A549 (cell line): ENCODE data around the gene ATP8A2. TPM values are rescaled to one million over a fixed set of nuclear protein-coding genes. Genes with fewer than 3 reads are reported as not detected.

Source experiments
- ATAC-seq, 2 experiments: fragments of 200-7000 bp in 1 of 2; fragments of >200 bp in 1 of 2; cut with Nextera tagmentation in 1 of 2; cut with Tn5 transposase in 1 of 2; 3 replicates each; pipeline versions ENCODE4 v1.8.0 to v1.9.1; 2018 to 2020; ENCODE audit warnings: mild to moderate bottlenecking in 1 of 2, moderate library complexity in 1 of 2
- CTCF ChIA-PET: fragments of 300-600 bp; sonication (Branson Sonifier 250); formaldehyde crosslinking; extraction: SDS; loops from one replicate; lab custom pipeline; 2021; ENCODE audit warnings: antibody characterized with exemption, inconsistent platforms; lab: Yijun Ruan, JAX
- POLR2A ChIA-PET: fragments of 350-600 bp; formaldehyde crosslinking; extraction: SDS; loops from one replicate; lab custom pipeline; 2021; ENCODE audit warnings: antibody characterized with exemption, inconsistent platforms; lab: Yijun Ruan, JAX
- DNase-seq, 2 experiments: peaks; one replicate each; pipeline versions ENCODE4 v3.0.0 to v3.0.0-alpha.2; 2011 to 2016; ENCODE audit warnings: low read depth in 1 of 2, low spot score in 1 of 2
- FAIRE-seq: peaks from 2 replicates; lab custom pipeline; 2011; peaks lifted over from hg19 to GRCh38; lab: Jason Lieb, UNC
- H3K27ac ChIP-seq, 2 experiments: fragments of >200 bp; sonication (Bioruptor Twin); formaldehyde crosslinking; 3 replicates each; pipeline ENCODE4 v1.5.1; 2016 to 2017
- H3K4me1 ChIP-seq: fragments of >200 bp; sonication (Bioruptor Twin); formaldehyde crosslinking; 3 replicates; pipeline ENCODE4 v1.6.1; 2016
- H3K4me2 ChIP-seq: fragments of >200 bp; sonication (Bioruptor Twin); formaldehyde crosslinking; 3 replicates; pipeline ENCODE4 v1.6.1; 2016
- H3K4me3 ChIP-seq: fragments of >200 bp; sonication (Bioruptor Twin); formaldehyde crosslinking; 3 replicates; pipeline ENCODE4 v1.5.1; 2016
- H3K9me3 ChIP-seq: fragments of >200 bp; sonication (Bioruptor Twin); formaldehyde crosslinking; 3 replicates; pipeline ENCODE4 v1.6.1; 2016
- BHLHE40 ChIP-seq: IDR thresholded peaks from 2 replicates; pipeline ENCODE4 v1.6.1; 2012; ENCODE audit warnings: low read depth, low read length, inconsistent platforms
- CHD4 ChIP-seq: fragments of 200-600 bp; sonication (generic); IDR thresholded peaks from 2 replicates; pipeline ENCODE4 v1.6.1; 2016; ENCODE audit warnings: antibody characterized with exemption, mild to moderate bottlenecking, borderline replicate concordance
- EHMT2 ChIP-seq: fragments of 200-600 bp; sonication (generic); IDR thresholded peaks from 2 replicates; pipeline ENCODE4 v1.6.1; 2016; ENCODE audit warnings: antibody characterized with exemption, low read depth, mild to moderate bottlenecking, moderate library complexity
- EP300 ChIP-seq, 2 experiments: fragments of >200 bp; sonication (Bioruptor Twin); formaldehyde crosslinking; IDR thresholded peaks; 2 replicates in 1 of 2; 3 replicates in 1 of 2; pipeline ENCODE4 v1.6.1; 2016 to 2017
- FOXS1 ChIP-seq: fragments of 250-450 bp; sonication (Bioruptor Pico); IDR thresholded peaks from 2 replicates; pipeline ENCODE4 v1.5.0; 2020; ENCODE audit warnings: mild to moderate bottlenecking, moderate library complexity
- HEYL ChIP-seq: fragments of 250-450 bp; sonication (Bioruptor Pico); IDR thresholded peaks from 2 replicates; pipeline ENCODE4 v1.8.0; 2021; ENCODE audit warnings: mild to moderate bottlenecking, moderate library complexity
- HOXA7 ChIP-seq: fragments of 250-450 bp; sonication (Bioruptor Pico); IDR thresholded peaks from 2 replicates; pipeline ENCODE4 v1.5.0; 2020; ENCODE audit warnings: mild to moderate bottlenecking, moderate library complexity
- HOXB5 ChIP-seq: fragments of 250-450 bp; sonication (Bioruptor Pico); IDR thresholded peaks from 2 replicates; pipeline ENCODE4 v1.5.0; 2020; ENCODE audit warnings: mild to moderate bottlenecking, moderate library complexity
- JUNB ChIP-seq: fragments of >200 bp; sonication (Bioruptor Twin); formaldehyde crosslinking; IDR thresholded peaks from 2 replicates; pipeline ENCODE4 v1.6.1; 2016
- MYC ChIP-seq: IDR thresholded peaks from 2 replicates; pipeline ENCODE4 v1.6.1; 2012; ENCODE audit warnings: mild to moderate bottlenecking, inconsistent platforms, low read length, improper control_type of control experiment, borderline replicate concordance
- POLR2AphosphoS2 ChIP-seq: conservative IDR thresholded peaks from 2 replicates; pipeline ENCODE4 v1.6.1; 2012; ENCODE audit warnings: low read length, improper control_type of control experiment, inconsistent platforms
- RFX5 ChIP-seq: fragments of 450-650 bp; IDR thresholded peaks from 2 replicates; pipeline ENCODE4 v1.7.1; 2014; ENCODE audit warnings: antibody characterized with exemption, mild to moderate bottlenecking, moderate library complexity
- TP53 ChIP-seq: fragments of 250-450 bp; sonication (Bioruptor Pico); IDR thresholded peaks from 2 replicates; pipeline ENCODE4 v1.5.0; 2021; ENCODE audit warnings: mild to moderate bottlenecking, moderate library complexity
- ZC3H11A ChIP-seq: fragments of 450-650 bp; IDR thresholded peaks from 2 replicates; pipeline ENCODE4 v1.6.1; 2014; ENCODE audit warnings: antibody characterized with exemption, mild to moderate bottlenecking
- ZFP36 ChIP-seq: fragments of 450-650 bp; IDR thresholded peaks from 2 replicates; pipeline ENCODE4 v1.6.1; 2014; ENCODE audit warnings: borderline replicate concordance; ENCODE audit not compliant: partially characterized antibody
- WGBS: methylation state at CpG from one replicate; pipeline ENCODE4 v1.1.6; 2017; ENCODE audit errors: missing lambda C conversion rate; 5-methylcytosine and 5-hydroxymethylcytosine counted together
- polyA plus RNA-seq, 4 experiments: library from polyadenylated mRNA; depleted of rRNA in 3 of 4; stranded (reverse); fragments of >200 nt; fragmentation: RNase III in 1 of 4; extraction: RNeasy Plus Mini Kit Qiagen cat#74134 plus additional on column Dnase treatment in 1 of 4; gene quantifications; 2 replicates in 3 of 4; 3 replicates in 1 of 4; pipeline ENCODE4 v1.2.3, GENCODE V29; 2011 to 2017
- TF ChIP-seq, protein P1 (sequence below): fragments of 250-450 bp; sonication (Bioruptor Pico); IDR thresholded peaks from 2 replicates; pipeline ENCODE4 v1.5.0; 2021; ENCODE audit warnings: mild to moderate bottlenecking, moderate library complexity, borderline replicate concordance
- TF ChIP-seq, protein P2 (sequence below): fragments of >200 bp; sonication (Bioruptor Twin); formaldehyde crosslinking; IDR thresholded peaks from 2 replicates; pipeline ENCODE4 v1.6.1; 2016
- TF ChIP-seq, protein P3 (sequence below): IDR thresholded peaks from 2 replicates; pipeline ENCODE4 v1.6.1; 2012

ATP8A2 gene
- polyA plus RNA-seq, 2 of the 4 experiments (the other 2 are of a cell fraction) = 0.03 TPM; not detected in 1

DNA sequence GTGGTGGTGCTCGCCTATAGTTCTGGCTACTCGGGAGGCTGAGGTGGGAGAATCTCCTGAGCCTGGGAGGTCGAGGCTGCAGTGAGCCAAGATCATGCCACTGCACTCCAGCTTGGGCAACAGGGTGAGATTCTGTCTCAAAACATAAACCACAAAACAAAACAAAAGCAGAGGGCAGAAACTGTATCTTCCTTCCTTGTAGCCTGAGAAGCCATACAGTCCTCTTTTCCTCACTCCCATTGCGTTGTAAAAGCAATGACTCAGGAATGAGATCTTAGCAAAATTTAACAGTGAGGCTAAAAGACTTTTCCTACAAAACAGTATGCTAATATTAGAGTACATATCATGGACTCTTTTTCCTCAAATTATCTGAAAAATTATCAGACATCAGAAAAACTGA, 549.2 kb downstream of the ATP8A2 start:
- Histone ChIP-seq H3K4me1 (no peaks in the 10 kb centered on the region), H3K27ac (no peak overlapping the region), H3K4me3 (no peak overlapping the region), H3K9me3 (no peaks in the 10 kb centered on the region), H3K4me2 (no peak overlapping the region)
- TF ChIP-seq HOXA7 (CRISPR knock-in tag) = no peak
- TF ChIP-seq CHD4 = no peak
- TF ChIP-seq BHLHE40 = no peak
- no peak for TF ChIP-seq FOXS1
- no peak for TF ChIP-seq HOXB5
- no peak for TF ChIP-seq HEYL
- TF ChIP-seq, protein P1, sequence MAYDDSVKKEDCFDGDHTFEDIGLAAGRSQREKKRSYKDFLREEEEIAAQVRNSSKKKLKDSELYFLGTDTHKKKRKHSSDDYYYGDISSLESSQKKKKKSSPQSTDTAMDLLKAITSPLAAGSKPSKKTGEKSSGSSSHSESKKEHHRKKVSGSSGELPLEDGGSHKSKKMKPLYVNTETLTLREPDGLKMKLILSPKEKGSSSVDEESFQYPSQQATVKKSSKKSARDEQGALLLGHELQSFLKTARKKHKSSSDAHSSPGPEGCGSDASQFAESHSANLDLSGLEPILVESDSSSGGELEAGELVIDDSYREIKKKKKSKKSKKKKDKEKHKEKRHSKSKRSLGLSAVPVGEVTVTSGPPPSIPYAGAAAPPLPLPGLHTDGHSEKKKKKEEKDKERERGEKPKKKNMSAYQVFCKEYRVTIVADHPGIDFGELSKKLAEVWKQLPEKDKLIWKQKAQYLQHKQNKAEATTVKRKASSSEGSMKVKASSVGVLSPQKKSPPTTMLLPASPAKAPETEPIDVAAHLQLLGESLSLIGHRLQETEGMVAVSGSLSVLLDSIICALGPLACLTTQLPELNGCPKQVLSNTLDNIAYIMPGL (CRISPR knock-in tag) = no peak
- no peak for TF ChIP-seq EHMT2
- POLR2A ChIA-PET = no interaction called here
- no peak for DNase-seq
- 4% methylated on average over 3 of the region's 4 CpGs for WGBS
- ATAC-seq = no peak
- CTCF ChIA-PET = no interaction called here
- FAIRE-seq = no peak

DNA sequence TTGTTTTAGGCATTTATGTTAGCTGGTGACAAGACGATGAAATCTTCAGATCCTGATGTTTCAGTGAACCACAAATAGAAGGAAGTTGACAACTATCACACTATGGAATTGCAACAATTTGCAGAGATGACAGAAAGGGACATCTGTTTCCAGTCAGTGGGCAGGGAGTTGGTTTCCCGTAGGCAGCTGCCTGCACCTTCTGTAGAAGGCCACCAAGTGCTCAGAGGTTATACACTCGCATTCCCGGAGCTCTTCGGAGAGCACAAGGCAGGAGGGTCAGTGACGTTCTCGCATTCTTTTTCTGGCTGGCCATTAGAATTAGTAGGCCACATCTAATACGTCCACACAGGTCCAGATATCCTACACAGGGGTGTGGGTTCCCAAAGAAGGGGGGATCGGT, 550.6 kb downstream of the ATP8A2 start:
- 34% methylated on average over 9 of the region's 9 CpGs for WGBS
- no peak for DNase-seq
- FAIRE-seq = no peak
- ChIA-PET POLR2A (no interaction called here), CTCF (no interaction called here)
- Histone ChIP-seq H3K4me1 (no peaks in the 10 kb centered on the region), H3K27ac (no peak overlapping the region), H3K4me3 (no peak overlapping the region), H3K9me3 (no peaks in the 10 kb centered on the region), H3K4me2 (no peak overlapping the region)
- ATAC-seq = no peak
- no peak for TF ChIP-seq BHLHE40
- TF ChIP-seq ZC3H11A = no peak
- TF ChIP-seq HEYL = no peak
- TF ChIP-seq ZFP36 = no peak
- no peak for TF ChIP-seq MYC
- TF ChIP-seq POLR2AphosphoS2 = no peak
- TF ChIP-seq, protein P2, sequence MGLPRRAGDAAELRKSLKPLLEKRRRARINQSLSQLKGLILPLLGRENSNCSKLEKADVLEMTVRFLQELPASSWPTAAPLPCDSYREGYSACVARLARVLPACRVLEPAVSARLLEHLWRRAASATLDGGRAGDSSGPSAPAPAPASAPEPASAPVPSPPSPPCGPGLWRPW = no peak
- no peak for TF ChIP-seq JUNB
- TF ChIP-seq FOXS1 = no peak
- no peak for TF ChIP-seq EP300 (IDR thresholded peaks at IDR 0.05)
- TF ChIP-seq CHD4 = no peak
- TF ChIP-seq, protein P3, sequence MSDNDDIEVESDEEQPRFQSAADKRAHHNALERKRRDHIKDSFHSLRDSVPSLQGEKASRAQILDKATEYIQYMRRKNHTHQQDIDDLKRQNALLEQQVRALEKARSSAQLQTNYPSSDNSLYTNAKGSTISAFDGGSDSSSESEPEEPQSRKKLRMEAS = no peak

DNA sequence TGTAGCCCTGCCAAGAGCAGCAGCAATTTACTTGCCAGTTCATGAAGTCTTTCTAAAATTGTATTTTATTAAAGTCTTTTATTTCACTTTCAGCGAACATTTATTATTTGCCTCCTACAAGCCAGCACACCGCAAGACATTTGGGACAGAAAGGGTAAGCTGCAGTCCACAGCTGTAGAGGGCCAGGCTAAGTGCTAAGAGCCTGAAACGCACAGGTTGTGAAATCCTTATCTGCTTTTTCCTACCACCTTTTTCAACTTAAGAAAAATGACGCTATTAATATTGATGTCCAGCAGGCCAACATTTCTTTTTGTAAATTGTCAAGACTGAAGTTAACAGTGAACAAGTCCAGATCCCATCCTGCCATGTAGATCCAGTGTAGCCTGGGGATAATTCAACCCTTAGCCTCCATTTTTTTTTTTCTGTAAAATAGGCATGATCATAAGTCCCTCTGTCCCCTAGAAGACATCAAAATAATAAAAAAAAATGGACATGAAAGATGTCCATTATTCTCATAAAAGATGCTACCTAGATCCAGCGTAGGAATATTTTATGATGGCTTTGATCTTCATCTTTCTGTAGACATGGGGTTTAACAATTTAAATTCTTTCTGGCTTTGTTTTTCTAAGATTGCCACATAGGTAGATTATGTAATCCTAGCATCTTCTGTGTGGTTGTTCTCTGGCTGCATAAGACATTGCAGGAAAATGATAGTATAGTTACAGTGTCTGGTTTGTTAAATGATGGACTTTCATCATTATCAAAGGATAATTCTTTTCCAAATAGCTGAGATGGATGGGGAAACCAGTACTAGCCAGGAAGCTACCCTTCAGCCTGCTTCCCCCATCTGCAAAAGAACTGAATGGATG, 551.7 kb downstream of the ATP8A2 start:
- H3K9me3 ChIP-seq = no peaks in the 10 kb centered on the region
- DNase-seq = no peak
- no peak overlapping the region for H3K27ac ChIP-seq
- H3K4me1 ChIP-seq = no peaks in the 10 kb centered on the region
- FAIRE-seq = no peak
- H3K4me2 ChIP-seq = no peak overlapping the region
- no peak for TF ChIP-seq TP53 (CRISPR knock-in tag)
- no peak for TF ChIP-seq RFX5
- TF ChIP-seq, protein P3 = no peak
- POLR2A ChIA-PET = no interaction called here
- no peak overlapping the region for H3K4me3 ChIP-seq
- CTCF ChIA-PET = no interaction called here
- WGBS = 11% methylated on average over 5 of the region's 5 CpGs
- ATAC-seq = no peak
